ENCODE results near the gene TERT. TPM values are rescaled to one million over a fixed set of nuclear protein-coding genes. Genes with fewer than 3 reads are reported as not detected.

Gene TERT
- total and polyA plus RNA-seq, 8 donors = 0.19 to 4.0 (median 0.38) TPM; not detected in 4

- Histone ChIP-seq H3K4me3 (no peak overlapping the region), H3K4me1 (peaks cover 0 to under 1% (median 0%) of the 10 kb centered on the region in 4 donors), H3K36me3 (no peaks in the 10 kb centered on the region), H3K27ac (no peak overlapping the region), H3K27me3 (peaks cover 0 to 54% (median 0%) of the 10 kb centered on the region in 3 donors), H3K9me3 (no peaks in the 10 kb centered on the region)
- DNase-seq = no peak
- 75 to 86% (median 82%) methylated on average over 11 to 21 of the region's 21 CpGs for WGBS, 5 donors
- intact Hi-C loops (cut with DNase I; ENCODE audit: low total_unique reads) = no loop called here
- no peak for TF ChIP-seq EP300 (IDR thresholded peaks at IDR 0.05)
- TF ChIP-seq POLR2AphosphoS5 (IDR thresholded peaks at IDR 0.05) = no peak
- no peak for TF ChIP-seq CTCF (IDR thresholded peaks at IDR 0.05)
- no peak for TF ChIP-seq POLR2A (IDR thresholded peaks at IDR 0.05)
Observed at GRCh38 chr5:1209896-1210776, 84.7 kb downstream of the TERT start.

- H3K4me3 ChIP-seq = no peak overlapping the region
- peaks cover 0 to 7% (median 3%) of the 10 kb centered on the region in 4 donors for H3K4me1 ChIP-seq
- TF ChIP-seq POLR2AphosphoS5 (IDR thresholded peaks at IDR 0.05) (no peak), POLR2A (IDR thresholded peaks at IDR 0.05) (no peak)
- intact Hi-C loops (cut with DNase I; ENCODE audit: low total_unique reads) = no loop called here
- no peaks in the 10 kb centered on the region for H3K36me3 ChIP-seq
- no peak for DNase-seq
- H3K27ac ChIP-seq = no peak overlapping the region
- WGBS, 5 donors = 68 to 85% (median 80%) methylated on average over 2 of the region's 2 CpGs
- peaks cover 0 to 54% (median 0%) of the 10 kb centered on the region in 3 donors for H3K27me3 ChIP-seq
- H3K9me3 ChIP-seq = no peaks in the 10 kb centered on the region
Observed at GRCh38 chr5:1209489-1209852, 85.4 kb downstream of the TERT start.

- peak; percentile 38 to 47 for DNase-seq
- H3K36me3 ChIP-seq = no peaks in the 10 kb centered on the region
- 68 to 83% (median 81%) methylated on average over 16 to 24 of the region's 24 CpGs for WGBS, 5 donors
- peaks cover 0 to 59% (median 0%) of the 10 kb centered on the region in 3 donors for H3K27me3 ChIP-seq
- intact Hi-C loops (cut with DNase I; ENCODE audit: low total_unique reads) = no loop called here
- no peak overlapping the region for H3K27ac ChIP-seq
- peaks cover 0 to 9% (median 3%) of the 10 kb centered on the region in 4 donors for H3K4me1 ChIP-seq
- no peak overlapping the region for H3K4me3 ChIP-seq
- H3K9me3 ChIP-seq = no peaks in the 10 kb centered on the region
- TF ChIP-seq CTCF (IDR thresholded peaks at IDR 0.05) (peak in 4 of 7 experiments; percentile 3 to 47 (median 24)), POLR2AphosphoS5 (IDR thresholded peaks at IDR 0.05) (no peak), POLR2A (IDR thresholded peaks at IDR 0.05) (no peak), EP300 (IDR thresholded peaks at IDR 0.05) (no peak)
Observed at GRCh38 chr5:1208743-1209488, 86.0 kb downstream of the TERT start.

GRCh38 chr5:1208221-1208742 lies 86.6 kb downstream of the TERT start:
- H3K27me3 ChIP-seq = peaks cover 0 to 65% (median 0%) of the 10 kb centered on the region in 3 donors
- H3K4me1 ChIP-seq = peaks cover 0 to 9% (median 3%) of the 10 kb centered on the region in 4 donors
- no peak overlapping the region for H3K4me3 ChIP-seq
- 63 to 81% (median 73%) methylated on average over 5 to 17 of the region's 17 CpGs for WGBS, 5 donors
- DNase-seq = no peak
- no peaks in the 10 kb centered on the region for H3K9me3 ChIP-seq
- TF ChIP-seq CTCF (IDR thresholded peaks at IDR 0.05) (no peak), POLR2A (IDR thresholded peaks at IDR 0.05) (no peak), EP300 (IDR thresholded peaks at IDR 0.05) (no peak), POLR2AphosphoS5 (IDR thresholded peaks at IDR 0.05) (no peak)
- intact Hi-C loops (cut with DNase I; ENCODE audit: low total_unique reads) = no loop called here
- H3K27ac ChIP-seq = no peak overlapping the region
- H3K36me3 ChIP-seq = no peaks in the 10 kb centered on the region

All from stomach (tissue), 9 donors.